IMR-90 (cell line): ENCODE data around the gene PRMT2. TPM values are rescaled to one million over a fixed set of nuclear protein-coding genes. Genes with fewer than 3 reads are reported as not detected.

Experiments
- ATAC-seq: fragments of 200-7000 bp; cut with Tn5 transposase; 2 replicates; pipeline ENCODE4 v1.9.1; 2020; ENCODE audit warnings: low read depth, mild to moderate bottlenecking, moderate library complexity
- BruUV-seq: library from RNA; stranded (reverse); fragments of 400-500 nt; replicated peaks from 2 replicates; lab custom pipeline; 2021; lab: Mats Ljungman, UMichigan
- CTCF ChIA-PET: fragments of 300-600 bp; formaldehyde crosslinking; extraction: SDS; loops from one replicate; lab custom pipeline; 2021; ENCODE audit warnings: antibody characterized with exemption; lab: Yijun Ruan, JAX
- POLR2A ChIA-PET: fragments of 300-600 bp; sonication (Branson Sonifier 250); formaldehyde crosslinking; loops from one replicate; lab custom pipeline; 2022; ENCODE audit warnings: antibody characterized with exemption; ENCODE audit not compliant: unreplicated experiment; lab: Charles Lee
- DNase-seq: peaks from one replicate; pipeline ENCODE4 v3.0.0; 2013
- H2AFZ ChIP-seq: replicated peaks from 2 replicates; pipeline ENCODE3; 2013; ENCODE audit warnings: low read length, mild to moderate bottlenecking; ENCODE audit not compliant: poor library complexity
- H2AK5ac ChIP-seq: 2 replicates; pipeline ENCODE4 v1.6.1; 2013; ENCODE audit warnings: low read depth, low read length, inconsistent platforms
- H2AK9ac ChIP-seq: replicated peaks from 2 replicates; pipeline ENCODE3; 2013; ENCODE audit warnings: mild to moderate bottlenecking, low read depth, low read length, moderate library complexity; ENCODE audit not compliant: poor library complexity
- H2BK120ac ChIP-seq: 2 replicates; pipeline ENCODE4 v1.6.1; 2013; ENCODE audit warnings: low read depth, low read length, inconsistent platforms
- H2BK15ac ChIP-seq: 3 replicates; pipeline ENCODE4 v1.6.1; 2013; ENCODE audit warnings: low read depth, low read length, inconsistent platforms
- H2BK20ac ChIP-seq: 2 replicates; pipeline ENCODE4 v1.6.1; 2013; ENCODE audit warnings: low read depth, mild to moderate bottlenecking, inconsistent platforms, low read length, moderate library complexity
- H2BK5ac ChIP-seq: 2 replicates; pipeline ENCODE4 v1.6.1; 2013; ENCODE audit warnings: mild to moderate bottlenecking, low read depth, low read length, inconsistent platforms; ENCODE audit not compliant: poor library complexity, severe bottlenecking
- H3K14ac ChIP-seq: replicated peaks from 2 replicates; pipeline ENCODE4 v1.6.1; 2013; ENCODE audit warnings: low read depth, low read length, inconsistent platforms
- H3K18ac ChIP-seq: 2 replicates; pipeline ENCODE4 v1.6.1; 2013; ENCODE audit warnings: low read depth, low read length, control low read depth
- H3K23ac ChIP-seq: 2 replicates; pipeline ENCODE4 v1.6.1; 2013; ENCODE audit warnings: low read depth, low read length, inconsistent platforms
- H3K27ac ChIP-seq: 2 replicates; pipeline ENCODE4 v1.5.1; 2013; ENCODE audit warnings: mild to moderate bottlenecking, control low read depth, low read length; ENCODE audit not compliant: insufficient read depth
- H3K27me3 ChIP-seq: 2 replicates; pipeline ENCODE4 v1.6.1; 2013; ENCODE audit warnings: low read length; ENCODE audit not compliant: control insufficient read depth, insufficient read depth
- H3K36me3 ChIP-seq: 2 replicates; pipeline ENCODE4 v1.6.1; 2013; ENCODE audit warnings: low read length, mixed read lengths; ENCODE audit not compliant: control insufficient read depth, insufficient read depth
- H3K4ac ChIP-seq: 2 replicates; pipeline ENCODE4 v1.6.1; 2013; ENCODE audit warnings: low read depth, low read length, inconsistent platforms
- H3K4me1 ChIP-seq: 2 replicates; pipeline ENCODE4 v1.6.1; 2013; ENCODE audit warnings: low read length, mixed read lengths; ENCODE audit not compliant: control insufficient read depth, insufficient read depth
- H3K4me2 ChIP-seq: 2 replicates; pipeline ENCODE4 v1.6.1; 2013; ENCODE audit warnings: low read depth, mild to moderate bottlenecking, control low read depth, low read length, moderate library complexity
- H3K4me3 ChIP-seq: 2 replicates; pipeline ENCODE4 v1.5.1; 2013; ENCODE audit warnings: low read depth, mild to moderate bottlenecking, control low read depth, low read length, moderate library complexity; ENCODE audit not compliant: insufficient read depth
- H3K56ac ChIP-seq: 2 replicates; pipeline ENCODE4 v1.6.1; 2013; ENCODE audit warnings: low read length, inconsistent platforms; ENCODE audit not compliant: insufficient read depth; ENCODE audit errors: extremely low read depth
- H3K79me1 ChIP-seq, 2 experiments: 2 replicates each; pipeline ENCODE4 v1.6.1; 2013; ENCODE audit warnings: low read length in 2 of 2, inconsistent platforms in 1 of 2, low read depth in 1 of 2
- H3K9ac ChIP-seq: 2 replicates; pipeline ENCODE4 v1.6.1; 2013; ENCODE audit warnings: low read depth, low read length, control low read depth
- H3K9me1 ChIP-seq: 2 replicates; pipeline ENCODE4 v1.6.1; 2013; ENCODE audit warnings: low read length, inconsistent platforms; ENCODE audit not compliant: insufficient read depth
- H3K9me3 ChIP-seq: 2 replicates; pipeline ENCODE4 v1.6.1; 2013; ENCODE audit warnings: low read length; ENCODE audit not compliant: control insufficient read depth, insufficient read depth
- H4K20me1 ChIP-seq: 2 replicates; pipeline ENCODE4 v1.6.1; 2013; ENCODE audit warnings: low read length, inconsistent platforms; ENCODE audit not compliant: insufficient read depth
- H4K5ac ChIP-seq: 2 replicates; pipeline ENCODE4 v1.6.1; 2013; ENCODE audit warnings: mild to moderate bottlenecking, low read depth, low read length, control low read depth
- H4K8ac ChIP-seq, 2 experiments: 2 replicates each; pipeline ENCODE4 v1.6.1; 2013; ENCODE audit warnings: low read depth in 2 of 2, low read length in 2 of 2, control low read depth in 1 of 2, inconsistent platforms in 1 of 2
- H4K91ac ChIP-seq: 2 replicates; pipeline ENCODE4 v1.6.1; 2013; ENCODE audit warnings: low read depth, low read length, inconsistent platforms; ENCODE audit not compliant: insufficient read depth
- RFX5 ChIP-seq: IDR thresholded peaks from 2 replicates; pipeline ENCODE4 v1.8.0; 2012; ENCODE audit warnings: low read depth, mild to moderate bottlenecking, low read length, moderate library complexity
- WGBS, 2 experiments: methylation state at CpG; one replicate each; pipeline versions ENCODE4 v1.1.5 to v1.1.7; 2013; ENCODE audit warnings: missing lambda C conversion rate in 2 of 2; ENCODE audit not compliant: insufficient read length in 1 of 2; ENCODE audit errors: extremely low coverage in 2 of 2; 5-methylcytosine and 5-hydroxymethylcytosine counted together
- dilution Hi-C: fragments of 300-500 bp; cut with HindIII; formaldehyde crosslinking; loops from one replicate; pipeline ENCODE4 v1.14.3; 2018; ENCODE audit warnings: low sequenced_read_pairs; ENCODE audit not compliant: unreplicated experiment
- in situ Hi-C: fragments of 300-500 bp; cut with MboI; formaldehyde crosslinking; loops from 3 replicates; pipeline ENCODE4 v1.14.3; 2019; ENCODE audit warnings: low sequenced_read_pairs, inconsistent platforms, mixed read lengths
- intact Hi-C: fragments of 100-400 bp; cut with micrococcal nuclease; formaldehyde crosslinking; loops from 2 replicates; pipeline ENCODE4 v1.10.0; 2022
- polyA plus RNA-seq, 3 experiments: library from polyadenylated mRNA; depleted of rRNA; stranded (reverse); fragments of >200 nt; gene quantifications; 2 replicates each; pipeline ENCODE4 v1.2.3, GENCODE V29; 2012; ENCODE audit warnings: low replicate concordance in 1 of 3
- total RNA-seq: library from RNA; depleted of rRNA; stranded (reverse); fragments of >200 nt; gene quantifications from 2 replicates; pipeline ENCODE4 v1.2.3, GENCODE V29; 2012
- TF ChIP-seq, protein P1 (sequence below): fragments of 150-350 bp; IDR thresholded peaks from 2 replicates; pipeline ENCODE4 v1.6.1; 2017; ENCODE audit warnings: mild to moderate bottlenecking, antibody characterized with exemption, low read length, low read depth

The PRMT2 gene
- total and polyA plus RNA-seq, 2 of the 4 experiments (the other 2 are of a cell fraction): 126 to 159 TPM

DNA sequence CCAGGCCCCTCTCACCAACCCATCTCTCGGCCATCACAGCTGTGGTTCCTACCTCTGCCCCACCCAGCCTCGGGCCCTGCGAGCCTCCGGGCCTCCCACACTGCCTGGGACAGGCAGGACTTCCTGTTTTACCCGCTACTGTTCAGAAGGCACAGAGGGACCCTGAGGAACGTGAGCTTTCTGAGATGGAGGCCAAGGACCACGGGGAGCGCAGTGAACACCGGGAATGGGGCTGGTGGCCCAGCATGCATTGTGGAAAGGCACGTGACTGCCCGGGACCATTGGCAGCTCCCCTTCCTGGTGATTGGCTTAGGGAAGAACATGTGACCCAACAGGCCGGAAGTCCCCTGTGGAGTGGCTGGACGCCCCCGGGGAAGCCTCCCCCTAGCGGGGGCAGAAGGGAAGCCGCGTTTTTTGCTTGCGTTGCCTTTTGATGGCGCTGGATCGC, 37.6 kb upstream of the PRMT2 start:
- in situ Hi-C loops: no loop called here
- CTCF ChIA-PET: no interaction called here
- H3K4me2 ChIP-seq: no peak overlapping the region

More for the DNA sequence above, 37.6 kb upstream of the PRMT2 start:
- H4K20me1 ChIP-seq: no peaks in the 10 kb centered on the region
- no peak overlapping the region for H2AFZ ChIP-seq
- no peak overlapping the region for H4K5ac ChIP-seq
- H3K4me1 ChIP-seq: peaks cover 6% of the 10 kb centered on the region
- no peak overlapping the region for H4K8ac ChIP-seq
- H3K27ac ChIP-seq: no peak overlapping the region
- H3K9me1 ChIP-seq: peaks cover 8% of the 10 kb centered on the region; the same call in 1 of the 2 replicates
- 100% methylated on average over 2 of the region's 20 CpGs; no CpG with 5 or more reads in 1 of the 2 experiments for WGBS, 2 experiments
- no peak overlapping the region for H3K4me3 ChIP-seq
- H3K14ac ChIP-seq: no peak overlapping the region
- H3K4ac ChIP-seq: no peak overlapping the region
- no TSS peak for BruUV-seq
- no peaks in the 10 kb centered on the region for H3K79me1 ChIP-seq
- POLR2A ChIA-PET: no interaction called here
- H2BK15ac ChIP-seq: no peak overlapping the region
- H3K9me3 ChIP-seq: peaks cover 6% of the 10 kb centered on the region
- H4K91ac ChIP-seq: no peak overlapping the region
- no peak overlapping the region for H3K23ac ChIP-seq
- dilution Hi-C loops (no loop called here), intact Hi-C loops (no loop called here)
- peak overlapping the region; percentile 75; the same call in 1 of the 2 replicates for H2AK5ac ChIP-seq
- ATAC-seq: no peak
- TF ChIP-seq, protein P1, sequence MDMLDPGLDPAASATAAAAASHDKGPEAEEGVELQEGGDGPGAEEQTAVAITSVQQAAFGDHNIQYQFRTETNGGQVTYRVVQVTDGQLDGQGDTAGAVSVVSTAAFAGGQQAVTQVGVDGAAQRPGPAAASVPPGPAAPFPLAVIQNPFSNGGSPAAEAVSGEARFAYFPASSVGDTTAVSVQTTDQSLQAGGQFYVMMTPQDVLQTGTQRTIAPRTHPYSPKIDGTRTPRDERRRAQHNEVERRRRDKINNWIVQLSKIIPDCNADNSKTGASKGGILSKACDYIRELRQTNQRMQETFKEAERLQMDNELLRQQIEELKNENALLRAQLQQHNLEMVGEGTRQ: peak; percentile 39; the same call in 1 of the 2 replicates
- no peak for TF ChIP-seq RFX5
- no peak overlapping the region for H2BK120ac ChIP-seq
- H3K27me3 ChIP-seq: no peaks in the 10 kb centered on the region
- H3K9ac ChIP-seq: no peak overlapping the region
- H3K56ac ChIP-seq: no peak overlapping the region
- no peak overlapping the region for H2BK20ac ChIP-seq
- no peak overlapping the region for H2BK5ac ChIP-seq
- no peak overlapping the region for H2AK9ac ChIP-seq
- H3K18ac ChIP-seq: no peak overlapping the region
- H3K36me3 ChIP-seq: no peaks in the 10 kb centered on the region
- no peak for DNase-seq
